ENCODE results near the gene TTLL8. TPM values are rescaled to one million over a fixed set of nuclear protein-coding genes. Genes with fewer than 3 reads are reported as not detected.
"Not testable (repeated sequence)": the region's sequence is repeated elsewhere in the genome, so short reads cannot be mapped to it uniquely, and the experiment has no call there.

TTLL8 gene
- total RNA-seq, 3 donors from 2014 or later, result not detected

- DNase-seq (ENCODE audit: low spot score in 2 of 2), result peak; percentile 34 to 68
- Histone ChIP-seq H3K27me3 (no peaks in the 10 kb centered on the region), H3K9me3 (peaks cover 22 to 24% of the 10 kb centered on the region in 2 donors), H3K36me3 (no peaks in the 10 kb centered on the region), H3K4me1 (no peaks in the 10 kb centered on the region), H3K27ac (no peak overlapping the region), H3K4me3 (no peak overlapping the region)
- TF ChIP-seq CTCF (IDR thresholded peaks at IDR 0.05) (peak in 2 of 3 donors; percentile 69 to 77), POLR2AphosphoS5 (IDR thresholded peaks at IDR 0.05) (no peak), POLR2A (IDR thresholded peaks at IDR 0.05) (no peak)
- intact Hi-C loops (cut with DNase I; ENCODE audit: low total_unique reads), result no loop called here
Measured at GRCh38 chr22:49992921-49993648, 65.0 kb downstream of the TTLL8 start.

DNA sequence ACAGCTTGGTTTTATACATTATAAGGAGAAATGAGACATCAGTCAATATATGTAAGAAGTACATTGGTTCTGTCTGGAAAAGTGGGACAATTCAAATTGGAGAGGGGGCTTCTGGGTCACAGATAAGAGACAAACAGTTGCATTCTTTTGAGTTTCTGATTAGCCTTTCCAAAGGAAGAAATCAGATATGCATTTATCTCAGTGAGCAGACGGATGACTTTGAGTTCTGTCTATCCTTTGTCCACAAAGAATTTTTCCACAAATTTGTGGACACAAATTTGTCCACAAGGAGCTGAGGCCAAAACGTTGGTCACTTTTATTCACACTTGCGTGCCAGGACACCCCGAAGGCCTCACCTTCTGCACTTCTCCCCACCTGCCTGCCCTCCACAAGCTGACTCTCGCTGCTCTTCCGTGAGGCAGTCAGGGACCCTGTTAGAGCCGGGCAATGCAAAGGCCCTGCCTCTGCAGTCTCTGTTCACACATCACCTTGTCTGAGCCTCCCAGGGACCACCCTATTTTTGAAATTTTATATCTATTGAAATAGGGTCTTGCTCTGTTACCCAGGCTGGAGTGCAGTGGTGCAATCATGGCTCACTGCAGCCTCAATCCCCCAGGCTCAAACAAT lies 66.1 kb downstream of the TTLL8 start:
- no peak overlapping the region for H3K4me3 ChIP-seq
- no peaks in the 10 kb centered on the region for H3K36me3 ChIP-seq
- no peaks in the 10 kb centered on the region for H3K27me3 ChIP-seq
- intact Hi-C loops (cut with DNase I; ENCODE audit: low total_unique reads), result no loop called here
- no peaks in the 10 kb centered on the region for H3K4me1 ChIP-seq
- H3K27ac ChIP-seq, result no peak overlapping the region
- TF ChIP-seq POLR2AphosphoS5 (IDR thresholded peaks at IDR 0.05), result no peak
- no peak for TF ChIP-seq CTCF (IDR thresholded peaks at IDR 0.05)
- TF ChIP-seq POLR2A (IDR thresholded peaks at IDR 0.05), result no peak
- no peak for DNase-seq (ENCODE audit: low spot score in 2 of 2)
- H3K9me3 ChIP-seq, result peaks cover 22 to 24% of the 10 kb centered on the region in 2 donors

GRCh38 chr22:49991167-49991566 lies 66.9 kb downstream of the TTLL8 start:
- Histone ChIP-seq H3K36me3 (no peaks in the 10 kb centered on the region), H3K9me3 (peaks cover 27 to 28% of the 10 kb centered on the region in 2 donors), H3K4me1 (no peaks in the 10 kb centered on the region), H3K27me3 (no peaks in the 10 kb centered on the region), H3K27ac (no peak overlapping the region), H3K4me3 (no peak overlapping the region)
- DNase-seq (ENCODE audit: low spot score in 2 of 2), result no peak
- intact Hi-C loops (cut with DNase I; ENCODE audit: low total_unique reads), result no loop called here
- TF ChIP-seq CTCF (IDR thresholded peaks at IDR 0.05), result no peak
- no peak for TF ChIP-seq POLR2A (IDR thresholded peaks at IDR 0.05)
- TF ChIP-seq POLR2AphosphoS5 (IDR thresholded peaks at IDR 0.05), result no peak

GRCh38 chr22:49989826-49990225 lies 68.3 kb downstream of the TTLL8 start:
- H3K27ac ChIP-seq; intact Hi-C loops (cut with DNase I; ENCODE audit: low total_unique reads); H3K36me3 ChIP-seq; DNase-seq (ENCODE audit: low spot score in 2 of 2); H3K4me1 ChIP-seq; H3K27me3 ChIP-seq; H3K4me3 ChIP-seq: not testable (repeated sequence)
- peaks cover 27 to 39% of the 10 kb centered on the region in 2 donors for H3K9me3 ChIP-seq

GRCh38 chr22:49986325-49986724 lies 71.8 kb downstream of the TTLL8 start:
- Histone ChIP-seq H3K4me3 (no peak overlapping the region), H3K27me3 (peaks cover 7 to 21% of the 10 kb centered on the region in 2 donors), H3K9me3 (peaks cover 21 to 30% of the 10 kb centered on the region in 2 donors), H3K27ac (no peak overlapping the region), H3K4me1 (peaks cover 0 to 5% of the 10 kb centered on the region in 2 donors), H3K36me3 (no peaks in the 10 kb centered on the region)
- intact Hi-C loops (cut with DNase I; ENCODE audit: low total_unique reads), result no loop called here
- no peak for DNase-seq (ENCODE audit: low spot score in 2 of 2)
- TF ChIP-seq POLR2A (IDR thresholded peaks at IDR 0.05) (no peak), POLR2AphosphoS5 (IDR thresholded peaks at IDR 0.05) (no peak), CTCF (IDR thresholded peaks at IDR 0.05) (no peak)
